Sigmoid colon (tissue), 7 donors: Measurements from ENCODE around the gene CPLX4. TPM values are rescaled to one million over a fixed set of nuclear protein-coding genes. Genes with fewer than 3 reads are reported as not detected.
A peak's percentile ranks its signal among the peaks of the same experiment; 100 is the strongest.

Experiments
- DNase-seq: peaks from one replicate; pipeline ENCODE4 v3.0.0-alpha.2; 2019
- H3K27ac ChIP-seq, 4 donors: fragments of 200-600 bp; sonication (generic); one replicate each; pipeline ENCODE4 v1.5.1; 2016 to 2019; ENCODE audit warnings: mild to moderate bottlenecking in 1 of 4
- H3K27me3 ChIP-seq, 3 donors: fragments of 200-600 bp; sonication (generic); one replicate each; pipeline ENCODE4 v1.5.1; 2019; ENCODE audit warnings: mild to moderate bottlenecking in 1 of 3
- H3K36me3 ChIP-seq, 4 donors: fragments of 200-600 bp; sonication (generic); one replicate each; pipeline ENCODE4 v1.5.1; 2016 to 2019
- H3K4me1 ChIP-seq, 4 donors: fragments of 200-600 bp; sonication (generic); one replicate each; pipeline ENCODE4 v1.5.1; 2017 to 2019
- H3K4me3 ChIP-seq, 4 donors: fragments of 200-600 bp; sonication (generic); one replicate each; pipeline ENCODE4 v1.5.1; 2017 to 2019; ENCODE audit warnings: mild to moderate bottlenecking in 2 of 4, moderate library complexity in 1 of 4
- H3K9me3 ChIP-seq, 4 donors: fragments of 200-600 bp in 3 of 4; sonication (generic) in 3 of 4; one replicate each; pipeline versions ENCODE4 v1.5.1 to v1.6.1; 2013 to 2019
- CTCF ChIP-seq, 4 experiments: fragments of 450-650 bp in 3 of 4; fragments of 200-600 bp in 1 of 4; IDR thresholded peaks; one replicate each; pipeline ENCODE4 v1.5.1; 2016 to 2019; ENCODE audit warnings: antibody characterized with exemption in 4 of 4, mild to moderate bottlenecking in 3 of 4, moderate library complexity in 2 of 4
- EP300 ChIP-seq, 4 donors: sonication (generic); formaldehyde crosslinking; IDR thresholded peaks; one replicate each; pipeline ENCODE4 v1.6.1; 2017; ENCODE audit warnings: antibody characterized with exemption in 4 of 4
- POLR2A ChIP-seq, 2 donors: fragments of 450-650 bp; IDR thresholded peaks; one replicate each; pipeline ENCODE4 v1.6.1; 2016; ENCODE audit warnings: antibody characterized with exemption in 2 of 2, mild to moderate bottlenecking in 2 of 2, moderate library complexity in 2 of 2
- POLR2AphosphoS5 ChIP-seq, 4 donors: sonication (generic); formaldehyde crosslinking; IDR thresholded peaks; one replicate each; pipeline ENCODE4 v1.6.1; 2017; ENCODE audit warnings: antibody characterized with exemption in 4 of 4
- WGBS, 2 donors: extraction: QIAGEN DNeasy Blood & Tissue Kit; methylation state at CpG; one replicate each; pipeline ENCODE4 v1.1.7; 2013; 5-methylcytosine and 5-hydroxymethylcytosine counted together
- intact Hi-C: fragments of 100-400 bp; cut with DNase I; formaldehyde crosslinking; loops from one replicate; pipeline ENCODE4 v1.15.1; 2023
- polyA plus RNA-seq, 3 donors: library from polyadenylated mRNA; stranded (reverse); fragments of 200-250 nt; gene quantifications; one replicate each; pipeline ENCODE4 v1.2.3, GENCODE V29; 2013
- total RNA-seq, 4 donors: library from RNA; depleted of rRNA; stranded (reverse); fragments of >200 nt; gene quantifications; one replicate each; pipeline ENCODE4 v1.1.0, GENCODE V29; 2016
- donor health status: healthy with polysubstance abuse.
- donor health status: Bipolar disorder and iron deficiency.
- donor health status: healthy.

Gene CPLX4
- under 1 TPM in 1 of 4 donors, not detected in 3; 0.33 TPM for total RNA-seq
- not detected for polyA plus RNA-seq

- Histone ChIP-seq H3K9me3 (no peaks in the 10 kb centered on the region), H3K36me3 (no peaks in the 10 kb centered on the region), H3K27me3 (no peaks in the 10 kb centered on the region), H3K4me1 (no peaks in the 10 kb centered on the region), H3K27ac (no peak within 1 kb of the TSS), H3K4me3 (no peak within 1 kb of the TSS)
- no peak for DNase-seq
- 84 to 90% methylated on average over 4 of the region's 4 CpGs for WGBS, 2 donors
- intact Hi-C loops = no loop called here
- TF ChIP-seq EP300 (IDR thresholded peaks at IDR 0.05) (no peak), CTCF (IDR thresholded peaks at IDR 0.05) (no peak), POLR2A (IDR thresholded peaks at IDR 0.05) (no peak)
Measured at GRCh38 chr18:59318460-59319050, at the start of gene CPLX4. CPLX4 (minus strand) TSS chr18:59318649; CDS start chr18:59318462, 187 bp downstream.

- 88 to 91% methylated on average over 3 of the region's 3 CpGs for WGBS, 2 donors
- DNase-seq = no peak
- TF ChIP-seq CTCF (IDR thresholded peaks at IDR 0.05) = no peak
- TF ChIP-seq POLR2A (IDR thresholded peaks at IDR 0.05) = no peak
- no peak for TF ChIP-seq POLR2AphosphoS5 (IDR thresholded peaks at IDR 0.05)
- no peak for TF ChIP-seq EP300 (IDR thresholded peaks at IDR 0.05)
- intact Hi-C loops = no loop called here
- H3K9me3 ChIP-seq = no peaks in the 10 kb centered on the region
- H3K27ac ChIP-seq = no peak overlapping the region
- H3K36me3 ChIP-seq = peaks cover 0 to 3% (median under 1%) of the 10 kb centered on the region in 4 donors
- no peaks in the 10 kb centered on the region for H3K27me3 ChIP-seq
- H3K4me1 ChIP-seq = peaks cover 0 to 30% (median 23%) of the 10 kb centered on the region in 4 donors
- peak overlapping the region in 1 of 4 donors; percentile 83 for H3K4me3 ChIP-seq
Measured at GRCh38 chr18:59360381-59360780, 41.9 kb upstream of the CPLX4 start.

GRCh38 chr18:59359576-59359952 lies 41.1 kb upstream of the CPLX4 start:
- no peak for DNase-seq
- Histone ChIP-seq H3K36me3 (peaks cover 0 to 11% (median 4%) of the 10 kb centered on the region in 4 donors), H3K27me3 (no peaks in the 10 kb centered on the region), H3K9me3 (no peaks in the 10 kb centered on the region), H3K4me3 (peak overlapping the region; percentile 64 to 97 (median 82)), H3K27ac (peak overlapping the region; percentile 83 to 90 (median 87)), H3K4me1 (peaks cover 0 to 30% (median 23%) of the 10 kb centered on the region in 4 donors)
- TF ChIP-seq EP300 (IDR thresholded peaks at IDR 0.05) = no peak
- no peak for TF ChIP-seq POLR2A (IDR thresholded peaks at IDR 0.05)
- TF ChIP-seq POLR2AphosphoS5 (IDR thresholded peaks at IDR 0.05) = no peak
- no peak for TF ChIP-seq CTCF (IDR thresholded peaks at IDR 0.05)
- intact Hi-C loops = loop anchor here (10.0 kb wide), 1 partner anchor 345 kb away; no protein-coding TSS in a partner anchor
- WGBS, 2 donors = 3 to 9% methylated on average over 4 of the region's 4 CpGs

GRCh38 chr18:59358712-59359575 lies 40.5 kb upstream of the CPLX4 start, which contains the start of gene LMAN1:
LMAN1 (minus strand) TSS chr18:59359265; CDS start chr18:59359244, 21 bp downstream.
- TF ChIP-seq POLR2AphosphoS5 (IDR thresholded peaks at IDR 0.05) = peak; percentile 39 to 71 (median 60)
- TF ChIP-seq CTCF (IDR thresholded peaks at IDR 0.05) = no peak
- TF ChIP-seq EP300 (IDR thresholded peaks at IDR 0.05) = peak in 1 of 4 donors; percentile 22
- TF ChIP-seq POLR2A (IDR thresholded peaks at IDR 0.05) = no peak
- no peaks in the 10 kb centered on the region for H3K27me3 ChIP-seq
- H3K36me3 ChIP-seq = peaks cover 0 to 17% (median 4%) of the 10 kb centered on the region in 4 donors
- WGBS, 2 donors = 0 to 1% methylated on average over 76 of the region's 76 CpGs
- H3K4me3 ChIP-seq = peak within 1 kb of the TSS; percentile 64 to 97 (median 82)
- peak within 1 kb of the TSS; percentile 83 to 90 (median 87) for H3K27ac ChIP-seq
- no peaks in the 10 kb centered on the region for H3K9me3 ChIP-seq
- H3K4me1 ChIP-seq = peaks cover 0 to 30% (median 23%) of the 10 kb centered on the region in 4 donors
- intact Hi-C loops = loop anchor here (10.0 kb wide), 1 partner anchor 346 kb away; no protein-coding TSS in a partner anchor
- DNase-seq = peak; percentile 98
